GM18499 (cell line): Measurements from ENCODE around the gene ALDH16A1.

Experiments
- ATAC-seq: cut with Tn5 transposase; IDR thresholded peaks from one replicate; pipeline ENCODE4 v1.9.1; 2021; ENCODE audit warnings: moderate number of reproducible peaks; ENCODE audit not compliant: insufficient read depth, unreplicated experiment

Gene ALDH16A1

DNA sequence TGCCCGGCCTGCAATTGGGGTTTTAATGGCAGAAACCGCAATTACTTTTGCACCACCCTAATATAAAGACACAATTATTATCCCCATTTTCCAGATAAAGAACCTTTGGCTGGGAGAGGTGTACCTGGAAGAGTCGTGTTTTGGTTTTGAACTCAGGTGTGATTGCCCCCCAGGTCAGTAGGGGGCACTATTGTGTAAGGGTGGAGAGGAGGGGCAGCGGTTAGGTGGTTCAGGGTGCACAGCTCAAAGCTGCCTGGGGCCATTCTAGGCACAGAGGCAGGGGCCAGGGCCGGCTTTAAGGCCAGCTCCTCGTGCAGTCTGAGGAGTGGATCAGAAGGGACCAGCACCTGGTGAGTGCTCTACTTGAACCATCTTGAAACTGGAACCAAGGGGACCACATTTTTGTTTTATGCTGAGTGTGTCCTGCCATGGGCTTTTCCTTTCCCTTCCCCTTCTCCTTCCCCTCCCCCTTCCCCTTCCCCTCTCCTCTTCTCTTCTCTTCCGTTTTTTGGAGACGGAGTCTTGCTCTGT lies 53.6 kb downstream of the ALDH16A1 start:
- ATAC-seq, result no peak

DNA sequence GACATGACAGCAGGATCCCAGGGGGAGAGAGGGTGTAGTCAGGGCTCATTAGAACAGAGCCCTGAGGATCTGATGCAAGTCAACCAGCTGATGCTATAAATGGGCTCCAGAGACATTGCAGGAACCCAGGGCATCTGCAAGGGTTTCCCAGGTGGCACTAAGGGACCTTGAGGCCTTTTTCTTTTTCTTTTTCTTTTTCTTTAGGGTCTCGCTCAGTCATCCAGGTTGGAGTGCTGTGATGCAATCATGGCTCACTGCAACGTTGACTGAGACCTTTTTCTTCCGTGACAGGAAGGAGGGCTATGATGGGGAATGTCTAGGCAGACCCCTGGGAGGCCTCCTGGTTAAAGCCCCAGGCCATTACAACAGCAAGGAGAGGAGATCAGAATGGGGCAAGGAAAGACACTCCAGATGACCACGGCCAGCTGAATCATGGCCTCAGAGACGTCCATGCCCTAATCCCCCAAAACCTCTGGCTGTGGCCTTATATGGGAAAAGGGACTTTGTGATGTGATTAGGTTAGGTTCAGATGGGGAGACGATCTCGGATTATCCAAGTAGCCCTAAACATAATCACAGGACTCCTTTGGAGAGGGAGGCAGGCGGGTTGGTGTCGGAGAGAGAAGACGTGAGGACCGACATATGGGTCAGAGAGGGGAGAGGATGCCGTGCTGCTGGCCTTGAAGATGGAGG lies 54.9 kb downstream of the ALDH16A1 start:
- ATAC-seq, result no peak

DNA sequence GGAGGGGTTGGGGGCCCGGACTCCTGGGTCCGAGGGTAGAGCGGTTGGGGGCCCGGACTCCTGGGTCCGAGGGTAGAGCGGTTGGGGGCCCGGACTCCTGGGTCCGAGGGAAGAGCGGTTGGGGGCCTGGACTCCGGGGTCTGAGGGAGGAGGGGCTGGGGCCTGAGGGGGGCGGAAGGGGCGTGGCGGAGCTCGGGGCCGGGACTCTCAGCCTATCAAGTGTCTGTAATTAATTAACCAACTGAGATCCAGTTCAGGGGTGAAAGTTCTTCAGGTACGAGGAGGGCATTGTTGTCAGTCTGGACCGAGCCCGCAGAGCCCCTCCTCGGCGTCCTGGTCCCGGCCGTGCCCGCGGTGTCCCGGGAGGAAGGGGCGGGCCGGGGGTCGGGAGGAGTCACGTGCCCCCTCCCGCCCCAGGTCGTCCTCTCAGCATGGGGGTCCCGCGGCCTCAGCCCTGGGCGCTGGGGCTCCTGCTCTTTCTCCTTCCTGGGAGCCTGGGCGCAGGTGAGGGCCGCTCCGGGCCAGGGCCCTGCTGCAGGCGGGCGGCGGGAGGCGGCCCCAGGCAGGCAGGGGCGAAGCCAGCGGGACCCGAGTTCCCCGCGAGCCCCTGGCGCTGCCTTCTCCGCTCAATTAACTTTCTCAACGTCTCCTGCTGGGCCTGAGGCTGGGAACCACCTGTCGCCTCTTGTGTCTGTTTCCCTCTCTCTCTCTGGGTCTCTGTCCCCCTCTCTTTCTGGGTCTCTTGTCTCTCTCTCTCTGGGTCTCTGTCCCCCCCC lies 60.1 kb downstream of the ALDH16A1 start:
- no peak for ATAC-seq

DNA sequence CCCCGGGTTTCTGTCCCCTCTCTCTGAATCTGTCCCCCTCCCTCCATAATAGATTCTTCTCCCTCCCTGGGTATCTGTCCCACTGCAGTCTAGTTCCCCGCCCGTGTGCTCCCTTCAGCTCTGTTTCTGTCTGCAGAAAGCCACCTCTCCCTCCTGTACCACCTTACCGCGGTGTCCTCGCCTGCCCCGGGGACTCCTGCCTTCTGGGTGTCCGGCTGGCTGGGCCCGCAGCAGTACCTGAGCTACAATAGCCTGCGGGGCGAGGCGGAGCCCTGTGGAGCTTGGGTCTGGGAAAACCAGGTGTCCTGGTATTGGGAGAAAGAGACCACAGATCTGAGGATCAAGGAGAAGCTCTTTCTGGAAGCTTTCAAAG lies 60.7 kb downstream of the ALDH16A1 start:
- ATAC-seq, result no peak

DNA sequence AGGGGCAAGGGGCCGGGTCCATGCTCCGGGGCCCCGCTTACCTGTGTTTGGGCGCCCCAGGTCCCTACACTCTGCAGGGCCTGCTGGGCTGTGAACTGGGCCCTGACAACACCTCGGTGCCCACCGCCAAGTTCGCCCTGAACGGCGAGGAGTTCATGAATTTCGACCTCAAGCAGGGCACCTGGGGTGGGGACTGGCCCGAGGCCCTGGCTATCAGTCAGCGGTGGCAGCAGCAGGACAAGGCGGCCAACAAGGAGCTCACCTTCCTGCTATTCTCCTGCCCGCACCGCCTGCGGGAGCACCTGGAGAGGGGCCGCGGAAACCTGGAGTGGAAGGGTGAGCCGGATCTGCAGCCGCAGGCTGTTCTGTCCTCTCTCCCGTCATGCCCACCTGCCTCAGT lies 61.1 kb downstream of the ALDH16A1 start:
- ATAC-seq, result no peak

DNA sequence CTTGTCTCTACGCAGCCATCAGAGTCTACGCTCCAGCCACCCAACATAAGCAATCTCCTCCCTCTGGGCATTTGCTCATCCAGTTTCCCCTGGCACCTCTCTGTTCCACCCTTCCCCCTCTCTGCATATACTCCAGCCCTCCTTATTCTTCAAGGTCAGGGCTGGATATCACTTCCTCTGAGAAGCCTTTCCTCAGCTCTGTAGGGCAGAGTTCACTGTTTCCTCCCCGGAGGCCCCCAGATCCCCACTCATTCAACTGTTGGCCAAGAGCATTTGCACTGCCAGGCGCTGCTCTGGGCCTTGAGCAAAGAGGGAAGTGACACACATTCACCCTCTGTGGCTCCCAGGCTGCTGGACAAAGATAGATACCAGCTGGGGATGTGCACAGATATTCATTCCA lies 62.7 kb downstream of the ALDH16A1 start:
- ATAC-seq, result no peak

DNA sequence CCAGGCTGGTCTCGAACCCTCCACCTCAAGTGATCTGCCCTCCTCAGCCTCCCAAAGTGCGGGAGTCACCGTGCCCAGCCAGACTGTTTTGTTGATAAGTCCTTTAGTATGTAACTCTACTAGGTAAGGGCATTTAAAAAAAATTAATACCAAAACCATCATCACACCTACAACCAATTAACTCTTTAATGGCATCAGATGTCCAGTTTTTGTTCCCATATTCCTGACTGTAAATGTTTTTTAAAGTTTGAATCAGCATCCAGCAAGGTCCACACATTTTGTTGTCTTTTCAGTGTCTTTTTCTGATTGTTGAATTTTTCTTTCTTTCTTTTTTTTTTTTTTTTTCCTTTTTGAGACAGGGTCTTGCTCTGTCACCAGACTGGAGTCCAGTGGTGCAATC lies 65.0 kb downstream of the ALDH16A1 start:
- ATAC-seq, result no peak
